IMR-90 (cell line): ENCODE data around the gene POMGNT1.

Experiments
- BHLHE40 ChIP-seq: fragments of 150-350 bp; IDR thresholded peaks from 2 replicates; pipeline ENCODE4 v1.6.1; 2016; ENCODE audit warnings: mild to moderate bottlenecking, low read depth, low read length
- CTCF ChIP-seq: conservative IDR thresholded peaks from 2 replicates; pipeline ENCODE4 v1.5.1; 2012; ENCODE audit warnings: mild to moderate bottlenecking, low read depth, low read length, improper control_type of control experiment
- ELK1 ChIP-seq: fragments of 150-350 bp; IDR thresholded peaks from 2 replicates; pipeline ENCODE4 v1.6.1; 2016; ENCODE audit warnings: low read depth, mild to moderate bottlenecking, low read length, moderate library complexity, borderline replicate concordance
- MAFK ChIP-seq: IDR thresholded peaks from 2 replicates; pipeline ENCODE4 v1.6.1; 2012; ENCODE audit warnings: low read depth, low read length, improper control_type of control experiment
- POLR2A ChIP-seq: IDR thresholded peaks from 2 replicates; pipeline ENCODE4 v1.6.1; 2012; ENCODE audit warnings: mild to moderate bottlenecking, low read depth, low read length
- RAD21 ChIP-seq: IDR thresholded peaks from 2 replicates; pipeline ENCODE4 v1.6.1; 2012; ENCODE audit warnings: low read length, improper control_type of control experiment
- RFX5 ChIP-seq: IDR thresholded peaks from 2 replicates; pipeline ENCODE4 v1.8.0; 2012; ENCODE audit warnings: low read depth, mild to moderate bottlenecking, low read length, moderate library complexity
- USF2 ChIP-seq: fragments of 150-350 bp; IDR thresholded peaks from 2 replicates; pipeline ENCODE4 v1.6.1; 2017; ENCODE audit warnings: mild to moderate bottlenecking, antibody characterized with exemption, low read length, low read depth

GRCh38 chr1:46166521-46167462 is 31.4 kb downstream of the POMGNT1 start:
- TF ChIP-seq CTCF, result no peak
- TF ChIP-seq POLR2A, result no peak
- TF ChIP-seq MAFK, result no peak
- no peak for TF ChIP-seq RFX5
- no peak for TF ChIP-seq BHLHE40
- TF ChIP-seq RAD21, result no peak
- TF ChIP-seq USF2, result no peak
- TF ChIP-seq ELK1, result no peak
